Erythroblast (primary cell): ENCODE results near the gene LDAF1.

Experiments used
- GATA1 ChIP-seq: IDR thresholded peaks from 2 replicates; pipeline ENCODE4 v1.6.1; 2011; ENCODE audit warnings: low read depth, mild to moderate bottlenecking, control low read depth, low read length, moderate library complexity
- POLR2A ChIP-seq: IDR thresholded peaks from 2 replicates; pipeline ENCODE4 v1.6.1; 2011; ENCODE audit warnings: mild to moderate bottlenecking, low read length

DNA sequence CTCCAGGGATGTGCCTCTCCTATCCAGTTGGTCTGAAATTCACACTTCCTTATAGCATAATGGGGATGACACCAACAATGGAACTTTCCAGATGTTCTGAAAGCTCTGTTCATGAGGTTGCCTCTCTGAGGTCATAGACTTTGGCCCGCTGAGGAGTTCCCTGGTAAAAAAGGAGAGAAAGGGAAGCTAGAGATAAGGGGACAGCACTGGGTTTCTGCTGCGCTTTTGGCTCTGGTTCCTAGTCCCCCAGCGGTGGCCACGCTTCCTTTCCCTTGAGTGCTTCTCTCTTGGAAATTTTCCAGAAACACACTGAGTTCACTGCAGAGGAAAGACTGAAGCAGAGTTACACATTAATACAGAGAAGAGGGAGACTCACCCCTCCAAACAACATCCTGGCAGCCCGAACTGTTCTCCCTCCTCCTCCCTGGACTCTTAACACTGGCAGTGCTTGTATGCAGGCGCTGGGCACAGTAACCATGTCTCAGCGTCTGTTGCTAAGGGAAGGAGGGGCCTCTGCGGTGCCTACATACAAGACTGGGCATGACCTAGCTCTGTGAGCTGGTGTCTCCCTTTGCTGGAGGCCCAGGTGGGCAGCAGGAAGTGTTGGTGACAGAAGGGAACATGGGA lies 8.0 kb upstream of the LDAF1 start, which contains the start of gene DNAH3:
- no peak for TF ChIP-seq POLR2A
- no peak for TF ChIP-seq GATA1
